Fibroblast of lung (primary cell): ENCODE results near the gene HOXB6. TPM values are rescaled to one million over a fixed set of nuclear protein-coding genes. Genes with fewer than 3 reads are reported as not detected.
A peak's percentile ranks its signal among the peaks of the same experiment; 100 is the strongest.

Source experiments
- DNase-seq, 2 donors: peaks; one replicate each; pipeline versions ENCODE4 v3.0.0 to v3.0.0-alpha.2; 2010; ENCODE audit warnings: low read depth in 2 of 2
- H2AFZ ChIP-seq: 2 replicates; pipeline ENCODE4 v1.5.1; 2012; ENCODE audit warnings: low read length, control low read depth, inconsistent platforms
- H3K27ac ChIP-seq: 2 replicates; pipeline ENCODE4 v1.5.1; 2011; ENCODE audit warnings: low read length, control low read depth; ENCODE audit not compliant: insufficient read depth
- H3K27me3 ChIP-seq: 2 replicates; pipeline ENCODE4 v1.5.1; 2011; ENCODE audit warnings: mild to moderate bottlenecking, low read length; ENCODE audit not compliant: control insufficient read depth, insufficient read depth
- H3K36me3 ChIP-seq: 2 replicates; pipeline ENCODE4 v1.5.1; 2011; ENCODE audit warnings: low read length; ENCODE audit not compliant: control insufficient read depth, insufficient read depth
- H3K4me1 ChIP-seq: 2 replicates; pipeline ENCODE4 v1.5.1; 2011; ENCODE audit warnings: low read length; ENCODE audit not compliant: control insufficient read depth, insufficient read depth; ENCODE audit errors: extremely low read depth
- H3K4me2 ChIP-seq: 2 replicates; pipeline ENCODE4 v1.5.1; 2011; ENCODE audit warnings: low read length, control low read depth; ENCODE audit not compliant: insufficient read depth; ENCODE audit errors: extremely low read depth
- H3K4me3 ChIP-seq, 4 experiments: fragments of 200-600 bp in 1 of 4; sonication (generic) in 1 of 4; replicated peaks in 1 of 4; 2 replicates each; pipeline ENCODE4 v1.5.1; 2011 to 2016; ENCODE audit warnings: low read length in 4 of 4, low read depth in 3 of 4, mild to moderate bottlenecking in 3 of 4, control low read depth in 2 of 4, inconsistent platforms in 1 of 4, mixed read lengths in 1 of 4; ENCODE audit not compliant: insufficient read depth in 1 of 4; ENCODE audit errors: control extremely low read depth in 1 of 4
- H3K79me2 ChIP-seq: 2 replicates; pipeline ENCODE4 v1.5.1; 2012; ENCODE audit warnings: mild to moderate bottlenecking, low read length, inconsistent platforms; ENCODE audit not compliant: control insufficient read depth, insufficient read depth
- H3K9ac ChIP-seq: 2 replicates; pipeline ENCODE4 v1.5.1; 2011; ENCODE audit warnings: mild to moderate bottlenecking, low read length, control low read depth; ENCODE audit not compliant: insufficient read depth
- H3K9me3 ChIP-seq: 2 replicates; pipeline ENCODE4 v1.5.1; 2012; ENCODE audit warnings: low read depth, low read length; ENCODE audit not compliant: control insufficient read depth, insufficient read depth
- H4K20me1 ChIP-seq: 2 replicates; pipeline ENCODE4 v1.5.1; 2011; ENCODE audit warnings: low read length; ENCODE audit not compliant: control insufficient read depth, insufficient read depth; ENCODE audit errors: extremely low read depth
- EZH2 ChIP-seq: IDR thresholded peaks from 2 replicates; pipeline ENCODE4 v1.5.1; 2012; ENCODE audit warnings: low read length, control low read depth, mild to moderate bottlenecking; ENCODE audit errors: missing control alignments
- polyA plus RNA-seq, 2 donors: library from polyadenylated mRNA; depleted of rRNA in 1 of 2; stranded (reverse) in 1 of 2; unstranded in 1 of 2; fragments of >200 nt; gene quantifications; 2 replicates each; pipeline ENCODE4 v1.2.1, GENCODE V29; 2011 to 2012; ENCODE audit warnings: missing spikeins in 1 of 2
- total RNA-seq: library from RNA; depleted of rRNA; stranded (reverse); fragments of >200 nt; gene quantifications from 2 replicates; pipeline ENCODE4 v1.2.1, GENCODE V29; 2014
- TF ChIP-seq, protein P1 (sequence below), 2 donors: IDR thresholded peaks in 1 of 2; conservative IDR thresholded peaks in 1 of 2; 1 replicate in 1 of 2; 2 replicates in 1 of 2; pipeline ENCODE4 v1.5.1; 2011 to 2012; ENCODE audit warnings: low read length in 2 of 2, control low read depth in 1 of 2, inconsistent platforms in 1 of 2, low read depth in 1 of 2, mild to moderate bottlenecking in 1 of 2

Gene HOXB6
- total and polyA plus RNA-seq, 2 donors (not counting 1 experiment from before 2014, with no cell fraction given): 16.2 to 28.9 TPM

DNA sequence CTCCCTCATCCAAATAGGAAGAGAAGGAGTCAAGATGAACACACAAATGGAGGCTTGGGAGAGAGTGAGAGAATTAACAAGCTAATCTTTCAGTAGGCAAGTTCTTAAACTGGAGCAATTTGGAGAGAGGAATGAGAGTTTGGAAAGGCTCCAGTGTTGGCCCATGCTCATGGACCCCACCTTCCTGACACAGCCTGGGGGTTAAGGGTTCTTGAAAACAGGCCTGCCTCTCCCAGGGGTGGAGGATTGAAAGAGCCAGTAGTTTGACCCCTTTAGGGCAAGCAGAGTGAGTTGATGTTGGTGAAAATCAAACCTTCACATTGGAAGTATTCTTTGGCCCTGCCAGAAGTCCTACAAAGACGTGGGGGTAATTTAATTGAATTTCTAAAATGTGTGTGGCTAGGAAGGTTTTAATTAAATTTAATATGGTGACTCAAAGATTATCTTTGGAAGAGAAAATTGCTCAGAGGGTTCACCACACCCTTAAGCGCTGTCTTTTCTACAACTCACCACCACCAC is 20.5 kb downstream of the HOXB6 start:
- H3K4me3 ChIP-seq: peak overlapping the region; percentile 4 to 98 (median 87)
- peak in 1 of 2 donors; percentile 91 for DNase-seq
- H4K20me1 ChIP-seq: no peaks in the 10 kb centered on the region
- H3K9me3 ChIP-seq: no peaks in the 10 kb centered on the region
- peaks cover 15% of the 10 kb centered on the region for H3K4me1 ChIP-seq
- TF ChIP-seq EZH2: no peak
- TF ChIP-seq, protein P1, sequence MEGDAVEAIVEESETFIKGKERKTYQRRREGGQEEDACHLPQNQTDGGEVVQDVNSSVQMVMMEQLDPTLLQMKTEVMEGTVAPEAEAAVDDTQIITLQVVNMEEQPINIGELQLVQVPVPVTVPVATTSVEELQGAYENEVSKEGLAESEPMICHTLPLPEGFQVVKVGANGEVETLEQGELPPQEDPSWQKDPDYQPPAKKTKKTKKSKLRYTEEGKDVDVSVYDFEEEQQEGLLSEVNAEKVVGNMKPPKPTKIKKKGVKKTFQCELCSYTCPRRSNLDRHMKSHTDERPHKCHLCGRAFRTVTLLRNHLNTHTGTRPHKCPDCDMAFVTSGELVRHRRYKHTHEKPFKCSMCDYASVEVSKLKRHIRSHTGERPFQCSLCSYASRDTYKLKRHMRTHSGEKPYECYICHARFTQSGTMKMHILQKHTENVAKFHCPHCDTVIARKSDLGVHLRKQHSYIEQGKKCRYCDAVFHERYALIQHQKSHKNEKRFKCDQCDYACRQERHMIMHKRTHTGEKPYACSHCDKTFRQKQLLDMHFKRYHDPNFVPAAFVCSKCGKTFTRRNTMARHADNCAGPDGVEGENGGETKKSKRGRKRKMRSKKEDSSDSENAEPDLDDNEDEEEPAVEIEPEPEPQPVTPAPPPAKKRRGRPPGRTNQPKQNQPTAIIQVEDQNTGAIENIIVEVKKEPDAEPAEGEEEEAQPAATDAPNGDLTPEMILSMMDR (conservative IDR thresholded peaks at IDR 0.05 in 1 of 2, IDR thresholded peaks at IDR 0.05 in 1 of 2; ENCODE audit: low read depth in 1 of 2, low read length in 2 of 2): no peak
- H3K36me3 ChIP-seq: peaks cover 6% of the 10 kb centered on the region
- peak overlapping the region; percentile 98 for H3K27ac ChIP-seq
- H3K4me2 ChIP-seq: peak overlapping the region; percentile 30
- H3K9ac ChIP-seq: peak overlapping the region; percentile 16
- H3K27me3 ChIP-seq: no peaks in the 10 kb centered on the region
- H2AFZ ChIP-seq: no peak overlapping the region
- H3K79me2 ChIP-seq: peaks cover 100% of the 10 kb centered on the region

DNA sequence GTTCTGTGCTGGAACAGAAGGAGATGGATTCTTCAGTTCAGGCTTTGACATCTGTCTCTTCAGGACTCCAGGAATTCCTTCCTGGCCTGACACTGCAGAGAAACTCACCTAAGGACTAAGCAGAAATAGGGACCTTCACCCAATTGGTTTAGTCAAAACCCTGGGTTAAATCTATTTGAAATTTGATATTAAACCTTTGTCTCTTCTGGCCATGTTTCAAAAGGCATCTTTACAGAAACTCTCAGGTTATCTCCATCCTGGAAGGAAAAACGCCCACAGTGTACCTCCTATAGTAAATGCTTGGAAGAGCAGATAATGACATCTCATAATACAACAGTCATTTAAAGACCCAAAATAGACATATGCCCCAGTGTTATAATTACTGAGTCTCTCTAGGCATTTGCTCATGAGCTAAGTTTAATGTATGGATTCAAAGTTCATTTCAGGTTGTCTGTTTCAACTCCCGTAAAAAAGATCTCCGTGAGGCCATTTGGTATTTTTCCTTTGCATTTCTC is 21.0 kb downstream of the HOXB6 start:
- Histone ChIP-seq H3K4me3 (peak overlapping the region; percentile 22 to 98 (median 84)), H4K20me1 (no peaks in the 10 kb centered on the region), H3K9ac (peak overlapping the region; percentile 16), H3K4me2 (peak overlapping the region; percentile 99), H3K4me1 (peaks cover 15% of the 10 kb centered on the region), H3K27ac (peak overlapping the region; percentile 98), H3K79me2 (peaks cover 100% of the 10 kb centered on the region), H3K9me3 (no peaks in the 10 kb centered on the region), H2AFZ (no peak overlapping the region), H3K36me3 (peaks cover 6% of the 10 kb centered on the region), H3K27me3 (no peaks in the 10 kb centered on the region)
- no peak for DNase-seq
- TF ChIP-seq, protein P1 (conservative IDR thresholded peaks at IDR 0.05 in 1 of 2, IDR thresholded peaks at IDR 0.05 in 1 of 2; ENCODE audit: low read depth in 1 of 2, low read length in 2 of 2): no peak
- no peak for TF ChIP-seq EZH2

DNA sequence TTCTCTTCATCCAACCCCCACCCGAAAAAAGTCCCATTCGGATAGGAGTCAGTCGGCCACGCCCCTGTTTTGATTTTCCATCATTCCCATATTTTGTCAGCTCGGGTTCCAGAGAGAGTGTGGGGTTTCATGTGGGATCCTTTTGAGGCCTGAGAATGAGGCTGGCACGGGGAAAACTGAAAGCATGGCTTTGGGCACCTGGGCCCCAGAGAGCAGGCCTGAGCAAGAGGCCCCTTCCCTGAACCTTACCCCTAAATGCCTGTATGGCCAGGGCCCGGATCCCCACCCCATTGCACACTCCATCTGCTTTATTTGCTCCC is 22.1 kb downstream of the HOXB6 start:
- peaks cover 15% of the 10 kb centered on the region for H3K4me1 ChIP-seq
- H3K27ac ChIP-seq: peak overlapping the region; percentile 98
- peak overlapping the region; percentile 80 to 98 (median 84) for H3K4me3 ChIP-seq
- H3K4me2 ChIP-seq: peak overlapping the region; percentile 99
- H3K27me3 ChIP-seq: no peaks in the 10 kb centered on the region
- no peak overlapping the region for H2AFZ ChIP-seq
- peaks cover 99% of the 10 kb centered on the region for H3K79me2 ChIP-seq
- TF ChIP-seq, protein P1 (conservative IDR thresholded peaks at IDR 0.05 in 1 of 2, IDR thresholded peaks at IDR 0.05 in 1 of 2; ENCODE audit: low read depth in 1 of 2, low read length in 2 of 2): no peak
- TF ChIP-seq EZH2: no peak
- H4K20me1 ChIP-seq: no peaks in the 10 kb centered on the region
- H3K36me3 ChIP-seq: peaks cover 8% of the 10 kb centered on the region
- no peaks in the 10 kb centered on the region for H3K9me3 ChIP-seq
- DNase-seq: no peak
- H3K9ac ChIP-seq: peak overlapping the region; percentile 98
